Spleen (tissue), 11 donors: Measurements from ENCODE around the gene SOHLH2. TPM values are rescaled to one million over a fixed set of nuclear protein-coding genes. Genes with fewer than 3 reads are reported as not detected.

Experiments used
- DNase-seq: peaks from one replicate; pipeline ENCODE4 v3.0.0-alpha.2; 2020
- H3K27ac ChIP-seq, 8 donors: fragments of 200-600 bp; sonication (generic) in 7 of 8; 1 replicate in 4 of 8; 2 replicates in 4 of 8; pipeline versions ENCODE4 v1.5.0 to v1.8.0; 2016 to 2021; ENCODE audit warnings: inconsistent platforms in 4 of 8, mild to moderate bottlenecking in 4 of 8, moderate library complexity in 1 of 8
- H3K27me3 ChIP-seq, 7 donors: fragments of 200-600 bp; sonication (generic) in 6 of 7; replicated peaks in 1 of 7; 1 replicate in 4 of 7; 2 replicates in 3 of 7; pipeline versions ENCODE4 v1.5.0 to v1.8.0; 2016 to 2021; ENCODE audit warnings: inconsistent platforms in 3 of 7, mild to moderate bottlenecking in 1 of 7
- H3K36me3 ChIP-seq, 6 donors: fragments of 200-600 bp; sonication (generic) in 5 of 6; 1 replicate in 4 of 6; 2 replicates in 2 of 6; pipeline versions ENCODE4 v1.5.0 to v1.8.0; 2016 to 2021; ENCODE audit warnings: inconsistent platforms in 2 of 6
- H3K4me1 ChIP-seq, 6 donors: fragments of 200-600 bp; sonication (generic) in 5 of 6; 1 replicate in 3 of 6; 2 replicates in 3 of 6; pipeline versions ENCODE4 v1.5.0 to v1.8.0; 2016 to 2021; ENCODE audit warnings: inconsistent platforms in 3 of 6
- H3K4me3 ChIP-seq, 8 donors: fragments of 200-600 bp; sonication (generic) in 7 of 8; 1 replicate in 4 of 8; 2 replicates in 4 of 8; pipeline versions ENCODE4 v1.5.0 to v1.8.0; 2016 to 2021; ENCODE audit warnings: inconsistent platforms in 4 of 8, mild to moderate bottlenecking in 4 of 8, moderate library complexity in 2 of 8
- H3K9me3 ChIP-seq, 8 donors: fragments of 200-600 bp; sonication (generic) in 7 of 8; 1 replicate in 4 of 8; 2 replicates in 4 of 8; pipeline versions ENCODE4 v1.5.0 to v1.8.0; 2016 to 2021; ENCODE audit warnings: inconsistent platforms in 4 of 8
- POLR2A ChIP-seq, 3 donors: fragments of 450-650 bp; IDR thresholded peaks; one replicate each; pipeline ENCODE4 v1.5.1; 2017; ENCODE audit warnings: antibody characterized with exemption in 3 of 3, mild to moderate bottlenecking in 1 of 3
- POLR2AphosphoS5 ChIP-seq, 3 donors: sonication (generic); formaldehyde crosslinking; IDR thresholded peaks; one replicate each; pipeline ENCODE4 v1.5.1; 2017; ENCODE audit warnings: antibody characterized with exemption in 3 of 3
- WGBS, 5 donors: extraction: QIAGEN DNeasy Blood & Tissue Kit in 3 of 5; methylation state at CpG; one replicate each; pipeline versions ENCODE4 v1.1.5 to v1.1.7; 2013 to 2018; 5-methylcytosine and 5-hydroxymethylcytosine counted together
- intact Hi-C: fragments of 100-400 bp; cut with DNase I; formaldehyde crosslinking; loops from one replicate; pipeline ENCODE4 v1.15.0; 2023; ENCODE audit warnings: low total_unique reads
- polyA plus RNA-seq, 3 donors: library from polyadenylated mRNA; stranded (reverse); fragments of 200-250 nt; gene quantifications; one replicate each; pipeline ENCODE4 v1.2.1, GENCODE V29; 2013
- total RNA-seq, 7 donors: library from RNA; depleted of rRNA in 3 of 7; stranded (reverse); fragments of >200 nt in 3 of 7; fragmentation: NEBNext Ultra II Directional in 4 of 7; extraction: Animal tissue kit (Norgen Biotek cat#: 25700) in 4 of 7; gene quantifications; one replicate each; pipeline versions ENCODE4 v1.1.0 to v1.2.1, GENCODE V29; 2016 to 2021
- TF ChIP-seq, protein P1 (sequence below), 11 experiments: fragments of 200-600 bp in 7 of 11; fragments of 450-650 bp in 4 of 11; sonication (generic) in 4 of 11; IDR thresholded peaks in 8 of 11; conservative IDR thresholded peaks in 3 of 11; 1 replicate in 7 of 11; 2 replicates in 4 of 11; pipeline versions ENCODE4 v1.4.0 to v1.8.0; 2016 to 2021; ENCODE audit warnings: antibody characterized with exemption in 11 of 11, inconsistent platforms in 4 of 11, mild to moderate bottlenecking in 1 of 11
- donor health status: healthy with polysubstance abuse.
- donor health status: DM: no; HTN: no; CAD: no; lungs with moderate emphysema.
- donor health status: DM: no; HTN: no; CAD: no.
- donor health status: Bipolar disorder and iron deficiency.
- donor health status: healthy.
- donor health status: DM: no; HTN: no; CAD: no.
- donor health status: DM: yes; HTN: yes; CAD: no.

Gene SOHLH2
- total and polyA plus RNA-seq, 10 donors: 0.06 TPM; not detected in 9

DNA sequence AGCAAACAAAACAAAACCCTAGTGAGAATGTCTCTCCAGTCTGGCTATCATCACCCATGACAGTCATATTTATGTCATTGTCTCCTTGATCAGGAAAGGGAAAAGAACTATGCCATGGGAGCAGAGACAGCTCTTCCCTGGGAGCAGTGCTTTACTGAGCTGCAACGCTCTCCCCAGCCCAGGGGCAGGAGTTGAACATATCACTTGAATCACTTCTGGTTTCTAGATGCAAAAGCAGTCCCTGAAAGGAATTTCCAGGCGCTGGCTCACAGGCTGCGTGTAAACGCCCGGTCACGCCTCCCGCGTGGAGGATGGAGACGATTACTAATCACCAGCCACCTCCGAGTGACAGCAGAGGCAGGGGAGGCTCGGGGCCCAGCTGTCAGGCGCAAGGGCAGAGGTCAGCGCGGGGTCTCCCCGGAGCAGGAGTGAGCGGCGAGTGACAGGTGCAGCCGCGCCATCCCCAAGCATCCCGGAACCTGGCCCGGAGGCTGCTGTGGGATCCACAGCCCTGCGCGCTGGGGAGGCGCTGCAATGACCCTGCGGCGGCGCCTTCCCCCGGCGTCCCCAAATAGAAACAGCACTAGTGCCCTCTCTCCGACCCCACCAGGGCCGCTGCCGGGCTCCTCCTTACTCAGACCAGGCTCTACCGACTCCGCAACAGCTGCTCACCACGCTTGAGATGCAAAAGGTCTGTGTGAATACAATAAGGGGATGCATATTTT is 59.6 kb downstream of the SOHLH2 start:
- DNase-seq: no peak
- intact Hi-C loops: no loop called here
- 9 to 16% (median 12%) methylated on average over 11 to 35 of the region's 35 CpGs for WGBS, 5 donors
- TF ChIP-seq POLR2A (IDR thresholded peaks at IDR 0.05) (no peak), POLR2AphosphoS5 (IDR thresholded peaks at IDR 0.05) (peak in 2 of 3 donors; percentile 10 to 20)
- TF ChIP-seq, protein P1, sequence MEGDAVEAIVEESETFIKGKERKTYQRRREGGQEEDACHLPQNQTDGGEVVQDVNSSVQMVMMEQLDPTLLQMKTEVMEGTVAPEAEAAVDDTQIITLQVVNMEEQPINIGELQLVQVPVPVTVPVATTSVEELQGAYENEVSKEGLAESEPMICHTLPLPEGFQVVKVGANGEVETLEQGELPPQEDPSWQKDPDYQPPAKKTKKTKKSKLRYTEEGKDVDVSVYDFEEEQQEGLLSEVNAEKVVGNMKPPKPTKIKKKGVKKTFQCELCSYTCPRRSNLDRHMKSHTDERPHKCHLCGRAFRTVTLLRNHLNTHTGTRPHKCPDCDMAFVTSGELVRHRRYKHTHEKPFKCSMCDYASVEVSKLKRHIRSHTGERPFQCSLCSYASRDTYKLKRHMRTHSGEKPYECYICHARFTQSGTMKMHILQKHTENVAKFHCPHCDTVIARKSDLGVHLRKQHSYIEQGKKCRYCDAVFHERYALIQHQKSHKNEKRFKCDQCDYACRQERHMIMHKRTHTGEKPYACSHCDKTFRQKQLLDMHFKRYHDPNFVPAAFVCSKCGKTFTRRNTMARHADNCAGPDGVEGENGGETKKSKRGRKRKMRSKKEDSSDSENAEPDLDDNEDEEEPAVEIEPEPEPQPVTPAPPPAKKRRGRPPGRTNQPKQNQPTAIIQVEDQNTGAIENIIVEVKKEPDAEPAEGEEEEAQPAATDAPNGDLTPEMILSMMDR (IDR thresholded peaks at IDR 0.05 in 8 of 11, conservative IDR thresholded peaks at IDR 0.05 in 3 of 11): no peak
- H3K4me3 ChIP-seq: peak overlapping the region in 5 of 8 donors; percentile 2 to 57 (median 13)
- H3K36me3 ChIP-seq: no peaks in the 10 kb centered on the region
- H3K27me3 ChIP-seq: peaks cover 0 to 16% (median 0%) of the 10 kb centered on the region in 7 donors
- H3K4me1 ChIP-seq: peaks cover 0 to 7% (median 0%) of the 10 kb centered on the region in 6 donors
- H3K9me3 ChIP-seq: peaks cover 0 to 17% (median 4%) of the 10 kb centered on the region in 8 donors
- no peak overlapping the region for H3K27ac ChIP-seq

DNA sequence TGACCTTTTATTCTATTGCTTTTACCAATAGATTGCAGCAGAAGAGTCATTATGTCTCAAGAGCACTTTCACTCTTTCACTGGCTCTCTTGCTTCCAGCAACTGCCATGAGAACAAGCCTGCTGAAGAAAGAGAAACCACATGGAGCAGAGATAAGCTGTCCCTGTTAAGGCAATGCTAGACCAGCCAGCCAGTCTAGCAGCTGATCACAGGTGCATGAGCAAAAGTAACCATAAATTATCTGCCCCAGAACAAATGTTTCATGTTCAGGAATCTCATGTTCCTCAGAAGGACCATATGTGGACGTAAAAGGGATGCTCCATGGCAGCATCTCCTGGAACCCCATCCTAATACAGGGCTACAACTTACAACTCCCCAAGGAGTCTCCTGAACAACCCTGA is 62.8 kb downstream of the SOHLH2 start:
- H3K36me3 ChIP-seq: no peaks in the 10 kb centered on the region
- no peak overlapping the region for H3K4me3 ChIP-seq
- WGBS, 5 donors: 57 to 85% (median 79%) methylated on average over 1 of the region's 1 CpG
- peaks cover 0 to 7% (median 0%) of the 10 kb centered on the region in 6 donors for H3K4me1 ChIP-seq
- no peak overlapping the region for H3K27ac ChIP-seq
- peaks cover 0 to 16% (median 0%) of the 10 kb centered on the region in 7 donors for H3K27me3 ChIP-seq
- TF ChIP-seq, protein P1 (IDR thresholded peaks at IDR 0.05 in 8 of 11, conservative IDR thresholded peaks at IDR 0.05 in 3 of 11): no peak
- TF ChIP-seq POLR2A (IDR thresholded peaks at IDR 0.05) (no peak), POLR2AphosphoS5 (IDR thresholded peaks at IDR 0.05) (no peak)
- intact Hi-C loops: no loop called here
- H3K9me3 ChIP-seq: peaks cover 0 to 18% (median 5%) of the 10 kb centered on the region in 8 donors
- DNase-seq: no peak

DNA sequence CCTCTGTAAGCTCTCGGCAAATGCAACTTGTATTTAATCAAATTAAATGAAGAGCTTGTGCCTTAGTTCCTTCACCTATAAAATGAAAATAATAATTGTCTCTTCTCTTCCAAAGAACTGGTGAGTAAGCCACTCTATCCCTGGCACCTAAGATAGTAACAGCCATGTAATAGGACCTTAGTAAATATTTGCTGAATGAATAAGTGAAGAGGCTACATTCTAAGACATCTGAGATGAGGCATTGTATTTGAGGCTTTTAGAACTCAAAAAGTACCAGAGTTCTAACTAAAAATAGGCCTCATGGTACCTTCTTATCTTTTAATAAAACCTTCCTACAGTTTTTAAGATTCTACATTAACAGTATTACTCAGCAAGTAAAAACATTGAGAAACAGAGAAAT is 65.9 kb downstream of the SOHLH2 start:
- Histone ChIP-seq H3K27me3 (no peaks in the 10 kb centered on the region), H3K27ac (no peak overlapping the region), H3K36me3 (no peaks in the 10 kb centered on the region), H3K9me3 (peaks cover 0 to 35% (median 5%) of the 10 kb centered on the region in 8 donors), H3K4me3 (no peak overlapping the region), H3K4me1 (no peaks in the 10 kb centered on the region)
- no peak for TF ChIP-seq POLR2A (IDR thresholded peaks at IDR 0.05)
- TF ChIP-seq, protein P1 (IDR thresholded peaks at IDR 0.05 in 8 of 11, conservative IDR thresholded peaks at IDR 0.05 in 3 of 11): no peak
- TF ChIP-seq POLR2AphosphoS5 (IDR thresholded peaks at IDR 0.05): no peak
- intact Hi-C loops: no loop called here
- DNase-seq: no peak
- 77 to 95% (median 92%) methylated on average over 1 of the region's 1 CpG for WGBS, 5 donors

DNA sequence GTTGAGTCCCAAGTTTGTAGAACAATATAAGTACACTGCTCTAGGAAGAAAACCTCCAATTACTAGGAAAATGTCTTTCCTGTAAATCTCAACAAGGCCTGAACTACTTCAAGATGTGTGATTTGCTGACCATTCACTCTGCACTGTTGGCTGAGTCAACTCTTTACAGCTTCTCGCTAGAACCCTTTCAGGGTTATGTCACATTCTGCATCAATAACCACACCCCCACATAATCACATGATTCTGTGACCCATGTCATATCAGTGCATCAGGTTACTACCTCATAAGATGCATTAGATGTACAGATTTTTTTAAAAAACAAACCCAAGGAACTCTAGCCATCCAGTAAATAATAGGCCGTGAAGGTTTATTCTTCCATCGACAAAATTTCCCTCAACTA is 67.0 kb downstream of the SOHLH2 start:
- Histone ChIP-seq H3K9me3 (peaks cover 0 to 35% (median 5%) of the 10 kb centered on the region in 8 donors), H3K4me1 (no peaks in the 10 kb centered on the region), H3K4me3 (no peak overlapping the region), H3K36me3 (no peaks in the 10 kb centered on the region), H3K27ac (peak overlapping the region in 1 of 8 donors; percentile 29), H3K27me3 (no peaks in the 10 kb centered on the region)
- TF ChIP-seq, protein P1 (IDR thresholded peaks at IDR 0.05 in 8 of 11, conservative IDR thresholded peaks at IDR 0.05 in 3 of 11): no peak
- WGBS, 5 donors: 87 to 95% (median 90%) methylated on average over 3 of the region's 3 CpGs
- intact Hi-C loops: no loop called here
- DNase-seq: no peak
